Osteocyte (in vitro differentiated cells): ENCODE measurements around the gene PTPN23. TPM values are rescaled to one million over a fixed set of nuclear protein-coding genes. Genes with fewer than 3 reads are reported as not detected.

Experiments used
- DNase-seq: peaks from one replicate; pipeline ENCODE4 v3.0.0; 2021; ENCODE audit warnings: mixed read lengths; ENCODE audit not compliant: unreplicated experiment; ENCODE audit errors: extremely low spot score
- H3K27ac Mint-ChIP-seq: one replicate; pipeline ENCODE4 v1.8.0; 2021; ENCODE audit warnings: mild to moderate bottlenecking, mixed read lengths; ENCODE audit not compliant: unreplicated experiment
- H3K27me3 Mint-ChIP-seq: one replicate; pipeline ENCODE4 v1.8.0; 2021; ENCODE audit warnings: mixed read lengths; ENCODE audit not compliant: unreplicated experiment
- H3K36me3 Mint-ChIP-seq: one replicate; pipeline ENCODE4 v1.8.0; 2021; ENCODE audit warnings: mixed read lengths; ENCODE audit not compliant: unreplicated experiment
- H3K4me1 Mint-ChIP-seq: one replicate; pipeline ENCODE4 v1.8.0; 2021; ENCODE audit warnings: mixed read lengths; ENCODE audit not compliant: unreplicated experiment
- H3K4me3 Mint-ChIP-seq: one replicate; pipeline ENCODE4 v1.8.0; 2021; ENCODE audit warnings: mild to moderate bottlenecking, moderate library complexity, mixed read lengths; ENCODE audit not compliant: unreplicated experiment
- H3K9me3 Mint-ChIP-seq: one replicate; pipeline ENCODE4 v1.8.0; 2021; ENCODE audit warnings: mixed read lengths; ENCODE audit not compliant: unreplicated experiment
- total RNA-seq: library from RNA; stranded (reverse); gene quantifications from 2 replicates; pipeline ENCODE4 v1.2.1, GENCODE V29; 2021
- TF ChIP-seq, protein P1 (sequence below): fragments of 200-600 bp; sonication (generic); IDR thresholded peaks from 2 replicates; pipeline ENCODE4 v1.5.0; 2021; ENCODE audit warnings: antibody characterized with exemption, mild to moderate bottlenecking, moderate library complexity

PTPN23 gene
- total RNA-seq, 1 donor from 2014 or later, result 57.7 TPM

- no peak for DNase-seq
- no peaks in the 10 kb centered on the region for H3K9me3 Mint-ChIP-seq
- no peaks in the 10 kb centered on the region for H3K27me3 Mint-ChIP-seq
- H3K36me3 Mint-ChIP-seq, result peaks cover 18% of the 10 kb centered on the region
- TF ChIP-seq, protein P1, sequence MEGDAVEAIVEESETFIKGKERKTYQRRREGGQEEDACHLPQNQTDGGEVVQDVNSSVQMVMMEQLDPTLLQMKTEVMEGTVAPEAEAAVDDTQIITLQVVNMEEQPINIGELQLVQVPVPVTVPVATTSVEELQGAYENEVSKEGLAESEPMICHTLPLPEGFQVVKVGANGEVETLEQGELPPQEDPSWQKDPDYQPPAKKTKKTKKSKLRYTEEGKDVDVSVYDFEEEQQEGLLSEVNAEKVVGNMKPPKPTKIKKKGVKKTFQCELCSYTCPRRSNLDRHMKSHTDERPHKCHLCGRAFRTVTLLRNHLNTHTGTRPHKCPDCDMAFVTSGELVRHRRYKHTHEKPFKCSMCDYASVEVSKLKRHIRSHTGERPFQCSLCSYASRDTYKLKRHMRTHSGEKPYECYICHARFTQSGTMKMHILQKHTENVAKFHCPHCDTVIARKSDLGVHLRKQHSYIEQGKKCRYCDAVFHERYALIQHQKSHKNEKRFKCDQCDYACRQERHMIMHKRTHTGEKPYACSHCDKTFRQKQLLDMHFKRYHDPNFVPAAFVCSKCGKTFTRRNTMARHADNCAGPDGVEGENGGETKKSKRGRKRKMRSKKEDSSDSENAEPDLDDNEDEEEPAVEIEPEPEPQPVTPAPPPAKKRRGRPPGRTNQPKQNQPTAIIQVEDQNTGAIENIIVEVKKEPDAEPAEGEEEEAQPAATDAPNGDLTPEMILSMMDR, result no peak
- H3K27ac Mint-ChIP-seq, result no peak overlapping the region
- H3K4me3 Mint-ChIP-seq, result no peak overlapping the region
- peaks cover 1% of the 10 kb centered on the region for H3K4me1 Mint-ChIP-seq
These were observed 35.2 kb downstream of the PTPN23 start for GRCh38 chr3:47416041-47416440.

DNA sequence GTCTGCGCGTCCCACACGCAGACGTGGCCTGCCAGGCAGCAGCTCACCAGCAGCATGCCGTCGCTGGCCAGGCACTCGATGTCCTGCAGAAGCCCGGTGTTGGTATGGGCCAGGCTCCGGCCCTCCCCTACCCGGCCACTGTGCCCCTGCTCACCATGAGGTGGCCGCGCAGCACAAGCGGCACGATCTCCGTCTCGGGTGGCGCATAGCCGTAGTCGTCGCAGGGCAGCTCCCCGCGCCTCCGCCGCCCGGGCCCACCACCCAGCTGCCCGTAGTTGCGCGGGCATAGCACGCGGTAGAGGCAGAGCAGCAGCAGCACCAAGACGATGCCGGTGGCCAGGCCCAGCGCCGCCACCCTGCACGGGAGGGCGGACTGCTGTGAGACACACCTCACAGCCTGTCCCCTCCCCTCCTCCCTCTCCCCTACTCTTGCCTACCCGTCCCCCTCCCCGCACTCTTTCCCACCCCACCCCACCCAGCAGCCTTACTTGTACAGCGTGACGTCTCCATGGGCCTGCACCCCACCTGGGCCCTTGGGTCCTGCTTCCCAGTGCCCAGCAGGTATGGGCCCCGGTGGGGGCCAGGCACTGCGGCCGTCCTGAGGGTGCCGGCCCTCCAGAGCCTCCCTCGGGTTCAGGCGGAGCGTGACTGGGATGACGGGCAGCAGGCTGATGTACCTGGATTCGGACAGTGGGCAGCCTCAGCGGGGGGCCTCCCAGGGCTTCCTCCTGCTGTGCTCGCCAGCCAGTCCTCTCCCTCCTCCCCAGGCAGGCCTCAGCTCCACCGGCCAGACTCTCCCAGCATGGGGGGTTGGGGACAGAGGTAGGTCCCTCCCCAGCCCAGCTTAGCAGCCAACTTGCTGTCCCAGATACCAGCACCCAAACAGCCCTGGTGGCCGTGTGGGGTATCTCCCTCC lies 37.6 kb downstream of the PTPN23 start:
- no peak overlapping the region for H3K27ac Mint-ChIP-seq
- DNase-seq, result no peak

DNA sequence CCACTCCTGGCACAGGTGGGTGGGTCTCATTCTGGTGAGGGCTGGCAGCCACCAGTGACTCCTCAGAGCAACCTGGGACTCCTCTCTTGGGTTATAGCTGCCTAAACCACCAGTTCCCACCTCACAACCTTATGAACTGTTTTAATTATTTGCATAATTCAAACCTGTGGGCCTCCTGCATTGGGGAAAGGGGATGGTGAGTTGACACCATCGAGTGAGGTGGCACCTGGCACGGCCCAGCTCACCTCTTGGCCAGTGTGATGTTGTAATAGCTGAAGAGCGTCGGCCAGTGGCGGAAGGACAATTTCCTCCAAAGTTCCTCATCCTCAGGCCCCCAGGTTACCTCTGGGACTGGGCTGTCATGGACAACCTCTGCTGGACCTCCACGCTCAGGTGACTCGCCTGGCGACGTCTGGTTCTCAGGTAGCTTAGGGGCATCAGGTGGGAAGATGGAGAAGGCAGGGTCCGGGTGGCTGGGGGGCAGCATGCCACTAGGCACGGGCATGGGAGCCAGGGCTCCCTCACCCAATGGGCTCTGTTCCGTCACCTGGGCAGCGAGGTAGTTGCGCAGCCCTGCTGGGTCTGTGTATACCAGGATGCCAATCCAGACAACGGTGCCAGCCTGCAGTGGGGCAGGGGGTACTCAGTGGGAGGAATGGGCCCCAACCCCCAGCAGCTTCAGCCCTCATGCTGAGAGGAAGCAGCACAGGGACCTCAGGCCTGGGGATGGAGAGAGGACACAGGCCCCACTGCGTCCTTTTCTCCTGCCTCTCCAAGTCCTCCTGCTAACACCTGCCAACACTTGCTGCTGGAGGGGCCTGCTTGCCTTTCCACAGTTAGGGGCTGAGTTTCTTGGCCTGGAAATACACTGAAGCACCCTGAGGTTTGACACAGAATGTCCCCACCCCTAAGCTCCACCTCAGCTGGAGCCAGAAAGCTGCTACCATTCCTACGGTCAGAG lies 38.5 kb downstream of the PTPN23 start:
- Mint-ChIP-seq H3K9me3 (no peaks in the 10 kb centered on the region), H3K36me3 (peaks cover 12% of the 10 kb centered on the region), H3K4me1 (peaks cover 8% of the 10 kb centered on the region), H3K27ac (no peak overlapping the region), H3K27me3 (no peaks in the 10 kb centered on the region), H3K4me3 (no peak overlapping the region)
- TF ChIP-seq, protein P1, result no peak
- DNase-seq, result no peak

More for the DNA sequence above, 37.6 kb downstream of the PTPN23 start:
- peaks cover 8% of the 10 kb centered on the region for H3K4me1 Mint-ChIP-seq
- H3K4me3 Mint-ChIP-seq, result no peak overlapping the region
- peaks cover 13% of the 10 kb centered on the region for H3K36me3 Mint-ChIP-seq
- TF ChIP-seq, protein P1, result no peak
- H3K27me3 Mint-ChIP-seq, result no peaks in the 10 kb centered on the region
- H3K9me3 Mint-ChIP-seq, result no peaks in the 10 kb centered on the region

- Mint-ChIP-seq H3K27ac (no peak overlapping the region), H3K27me3 (no peaks in the 10 kb centered on the region), H3K36me3 (peaks cover 9% of the 10 kb centered on the region), H3K4me3 (no peak overlapping the region), H3K9me3 (no peaks in the 10 kb centered on the region), H3K4me1 (peaks cover 8% of the 10 kb centered on the region)
- no peak for DNase-seq
- TF ChIP-seq, protein P1, result no peak
These were observed 39.2 kb downstream of the PTPN23 start for GRCh38 chr3:47420044-47420430.
